ENCODE measurements around the gene HIVEP3.
"Not testable (repeated sequence)": the region's sequence is repeated elsewhere in the genome, so short reads cannot be mapped to it uniquely, and the experiment has no call there.

Gene HIVEP3

DNA sequence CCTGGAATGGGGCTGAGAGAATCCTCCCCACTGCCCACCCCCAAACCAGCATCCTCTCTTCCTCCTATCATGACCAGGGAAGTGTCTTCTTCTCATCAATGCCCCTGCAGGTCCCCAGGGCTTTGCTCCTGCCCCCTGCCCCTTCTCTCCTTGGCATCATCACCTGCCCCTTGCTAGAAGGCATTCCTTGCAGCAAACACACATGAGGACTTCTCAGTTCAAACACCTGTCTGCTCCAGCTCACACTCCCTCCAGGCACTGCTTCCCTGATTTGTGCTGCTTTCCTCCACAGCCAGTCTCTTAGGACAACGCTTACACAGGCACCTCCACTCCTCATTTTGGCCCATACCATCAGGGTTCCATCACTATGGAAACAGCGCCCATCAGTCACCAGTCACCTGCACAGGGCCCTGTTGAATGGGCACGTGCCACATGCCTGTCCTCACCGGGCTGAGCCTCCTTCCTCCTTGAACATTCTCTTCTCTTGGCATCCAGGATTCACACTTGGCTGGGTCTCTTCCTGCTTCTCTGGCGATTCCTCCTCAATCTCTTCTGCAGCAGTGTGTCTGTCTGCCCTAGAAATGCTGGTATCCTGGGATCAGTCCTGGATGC lies 352.3 kb downstream of the HIVEP3 start:
- Histone ChIP-seq H3K36me3 (ENCODE audit: control insufficient read depth, insufficient read depth, low read length) (no peaks in the 10 kb centered on the region), H3K27me3 (ENCODE audit: control insufficient read depth, insufficient read depth, low read length) (no peaks in the 10 kb centered on the region), H3K4me3 (ENCODE audit: low read length) (no peak overlapping the region), H3K9me3 (ENCODE audit: control insufficient read depth, insufficient read depth, low read length) (no peaks in the 10 kb centered on the region), H3K27ac (ENCODE audit: low read length) (no peak overlapping the region), H3K4me1 (ENCODE audit: control insufficient read depth, insufficient read depth, low read length) (no peaks in the 10 kb centered on the region)
- DNase-seq (ENCODE audit: low read depth, low spot score): no peak
- no CpG with 5 or more reads among the region's 5 CpGs for WGBS (ENCODE audit: insufficient coverage, insufficient read length)

DNA sequence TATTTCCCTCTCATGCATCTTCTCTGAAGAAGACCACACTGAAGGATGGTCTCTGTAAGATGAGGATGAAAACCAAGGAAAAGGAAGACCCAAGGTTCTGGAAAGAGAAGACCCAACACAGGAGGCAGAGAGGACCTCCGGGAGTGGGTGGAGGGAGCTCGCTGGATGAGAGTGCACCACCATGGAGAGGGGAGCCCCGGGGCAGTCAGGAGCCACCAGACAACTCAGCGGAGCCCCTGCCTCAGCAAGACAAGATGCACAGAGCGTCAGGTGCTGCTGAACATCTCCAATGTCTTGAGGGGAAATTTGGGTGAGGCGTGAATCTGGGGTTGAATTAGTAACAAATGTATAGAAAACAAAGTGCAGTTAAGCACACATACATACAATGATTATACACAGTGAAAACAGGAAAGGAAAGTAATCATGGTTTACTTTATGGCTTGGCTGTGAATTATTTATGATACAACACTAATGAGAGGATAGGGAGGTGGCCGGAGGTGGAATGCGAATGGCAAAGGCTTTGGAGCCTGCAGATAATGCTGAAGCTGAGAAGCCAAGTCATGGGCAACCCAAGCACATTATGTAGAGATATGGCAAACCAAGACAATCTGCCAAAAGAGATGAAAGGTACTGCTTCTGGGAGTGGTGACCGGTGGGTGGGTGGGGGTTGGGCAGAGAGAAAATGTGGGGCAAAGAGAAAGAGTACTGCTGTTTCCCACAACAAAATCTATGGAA lies 353.8 kb downstream of the HIVEP3 start:
- no peaks in the 10 kb centered on the region for H3K4me1 ChIP-seq (ENCODE audit: control insufficient read depth, insufficient read depth, low read length)
- no peaks in the 10 kb centered on the region for H3K9me3 ChIP-seq (ENCODE audit: control insufficient read depth, insufficient read depth, low read length)
- no peaks in the 10 kb centered on the region for H3K36me3 ChIP-seq (ENCODE audit: control insufficient read depth, insufficient read depth, low read length)
- no CpG with 5 or more reads among the region's 9 CpGs for WGBS (ENCODE audit: insufficient coverage, insufficient read length)
- no peaks in the 10 kb centered on the region for H3K27me3 ChIP-seq (ENCODE audit: control insufficient read depth, insufficient read depth, low read length)
- no peak for DNase-seq (ENCODE audit: low read depth, low spot score)
- no peak overlapping the region for H3K4me3 ChIP-seq (ENCODE audit: low read length)
- H3K27ac ChIP-seq (ENCODE audit: low read length): no peak overlapping the region

DNA sequence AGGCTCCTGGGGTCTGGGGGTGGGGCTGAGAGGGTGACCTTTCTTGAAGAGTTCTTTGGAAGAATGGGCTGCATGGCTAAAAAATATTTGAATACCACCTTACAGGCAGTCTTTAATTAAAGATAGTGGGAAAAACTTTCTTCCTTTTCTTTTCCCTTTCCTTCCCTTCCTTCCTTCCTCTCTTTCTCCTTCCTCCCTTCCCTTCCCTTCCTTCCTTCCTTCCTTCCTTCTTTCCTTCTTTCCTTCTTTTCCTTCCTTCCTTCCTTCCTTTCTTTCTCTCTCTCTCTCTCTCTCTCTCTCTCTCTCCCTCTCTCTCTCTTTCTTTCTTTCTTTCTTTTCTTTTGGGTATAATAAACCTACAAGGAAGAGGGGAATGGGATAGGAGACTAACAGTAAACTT lies 356.4 kb downstream of the HIVEP3 start:
- H3K36me3 ChIP-seq (ENCODE audit: control insufficient read depth, insufficient read depth, low read length): no peaks in the 10 kb centered on the region
- no peak for DNase-seq (ENCODE audit: low read depth, low spot score)
- no peaks in the 10 kb centered on the region for H3K4me1 ChIP-seq (ENCODE audit: control insufficient read depth, insufficient read depth, low read length)
- no peaks in the 10 kb centered on the region for H3K9me3 ChIP-seq (ENCODE audit: control insufficient read depth, insufficient read depth, low read length)
- H3K27ac ChIP-seq (ENCODE audit: low read length): no peak overlapping the region
- H3K27me3 ChIP-seq (ENCODE audit: control insufficient read depth, insufficient read depth, low read length): no peaks in the 10 kb centered on the region
- H3K4me3 ChIP-seq (ENCODE audit: low read length): no peak overlapping the region

DNA sequence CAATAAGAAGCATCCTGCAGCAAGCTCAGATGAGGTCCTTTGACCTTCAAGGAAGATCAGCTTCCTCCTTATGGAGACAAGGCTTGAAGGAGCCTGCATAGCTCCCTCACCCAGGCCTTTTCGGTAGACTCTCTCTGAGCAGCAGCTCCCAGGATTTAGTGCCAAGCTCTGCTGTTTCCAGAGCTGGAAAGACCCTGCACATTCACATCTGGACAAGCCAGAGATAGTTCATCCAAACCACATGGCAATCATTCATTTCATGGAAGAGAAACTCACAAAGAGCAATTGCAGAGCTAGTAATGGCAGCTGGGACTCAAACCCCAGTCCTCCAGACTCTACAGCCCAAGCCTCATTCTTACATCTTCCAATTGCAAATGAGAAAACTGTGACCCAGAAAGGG lies 357.8 kb downstream of the HIVEP3 start:
- no peak overlapping the region for H3K4me3 ChIP-seq (ENCODE audit: low read length)
- no peaks in the 10 kb centered on the region for H3K27me3 ChIP-seq (ENCODE audit: control insufficient read depth, insufficient read depth, low read length)
- H3K4me1 ChIP-seq (ENCODE audit: control insufficient read depth, insufficient read depth, low read length): no peaks in the 10 kb centered on the region
- WGBS (ENCODE audit: insufficient coverage, insufficient read length): no CpG with 5 or more reads among the region's 1 CpG
- no peaks in the 10 kb centered on the region for H3K36me3 ChIP-seq (ENCODE audit: control insufficient read depth, insufficient read depth, low read length)
- no peak for DNase-seq (ENCODE audit: low read depth, low spot score)
- H3K9me3 ChIP-seq (ENCODE audit: control insufficient read depth, insufficient read depth, low read length): no peaks in the 10 kb centered on the region
- H3K27ac ChIP-seq (ENCODE audit: low read length): no peak overlapping the region

DNA sequence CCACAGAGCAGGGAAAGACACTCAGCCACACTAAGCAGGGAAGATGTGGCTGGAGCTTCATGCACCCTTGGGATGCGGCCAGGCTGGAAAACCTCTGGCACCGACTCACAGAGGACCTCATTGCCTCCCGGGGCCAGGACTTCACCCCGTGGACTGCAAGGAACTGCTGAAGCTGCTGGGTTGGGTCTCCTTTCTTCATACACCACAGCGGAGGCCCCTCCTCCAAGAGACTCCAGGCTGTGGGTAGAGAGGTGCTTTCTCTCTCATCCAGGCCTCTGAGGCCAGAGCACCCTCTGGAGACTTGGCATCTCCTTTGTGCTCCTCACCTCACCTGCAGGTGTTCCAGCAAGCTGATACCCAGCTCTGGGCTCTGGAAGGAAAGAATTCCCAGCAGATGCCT lies 358.2 kb downstream of the HIVEP3 start:
- H3K4me1 ChIP-seq (ENCODE audit: control insufficient read depth, insufficient read depth, low read length): no peaks in the 10 kb centered on the region
- WGBS (ENCODE audit: insufficient coverage, insufficient read length): no CpG with 5 or more reads among the region's 5 CpGs
- no peaks in the 10 kb centered on the region for H3K27me3 ChIP-seq (ENCODE audit: control insufficient read depth, insufficient read depth, low read length)
- no peak overlapping the region for H3K27ac ChIP-seq (ENCODE audit: low read length)
- no peak for DNase-seq (ENCODE audit: low read depth, low spot score)
- no peaks in the 10 kb centered on the region for H3K9me3 ChIP-seq (ENCODE audit: control insufficient read depth, insufficient read depth, low read length)
- H3K36me3 ChIP-seq (ENCODE audit: control insufficient read depth, insufficient read depth, low read length): no peaks in the 10 kb centered on the region
- no peak overlapping the region for H3K4me3 ChIP-seq (ENCODE audit: low read length)

DNA sequence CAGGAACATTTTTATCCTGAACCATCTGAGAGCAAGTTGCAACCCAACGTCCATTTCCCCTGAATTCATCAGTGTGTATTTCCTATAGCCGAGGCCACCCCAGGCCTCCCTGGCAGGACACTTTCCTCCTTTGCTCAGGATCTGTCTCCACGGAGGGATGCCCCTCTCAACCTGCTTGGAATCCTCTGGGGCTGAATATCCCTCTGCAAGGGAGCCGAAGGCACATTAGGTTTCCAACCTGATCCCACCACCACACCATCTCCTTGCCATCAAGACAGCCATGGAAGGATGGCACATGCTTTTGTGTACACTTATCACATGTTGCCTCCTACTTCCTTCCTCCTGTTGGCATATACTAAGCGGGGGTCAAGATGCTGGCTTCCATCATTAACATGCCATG lies 359.4 kb downstream of the HIVEP3 start:
- WGBS (ENCODE audit: insufficient coverage, insufficient read length): no CpG with 5 or more reads among the region's 5 CpGs
- no peak overlapping the region for H3K4me3 ChIP-seq (ENCODE audit: low read length)

DNA sequence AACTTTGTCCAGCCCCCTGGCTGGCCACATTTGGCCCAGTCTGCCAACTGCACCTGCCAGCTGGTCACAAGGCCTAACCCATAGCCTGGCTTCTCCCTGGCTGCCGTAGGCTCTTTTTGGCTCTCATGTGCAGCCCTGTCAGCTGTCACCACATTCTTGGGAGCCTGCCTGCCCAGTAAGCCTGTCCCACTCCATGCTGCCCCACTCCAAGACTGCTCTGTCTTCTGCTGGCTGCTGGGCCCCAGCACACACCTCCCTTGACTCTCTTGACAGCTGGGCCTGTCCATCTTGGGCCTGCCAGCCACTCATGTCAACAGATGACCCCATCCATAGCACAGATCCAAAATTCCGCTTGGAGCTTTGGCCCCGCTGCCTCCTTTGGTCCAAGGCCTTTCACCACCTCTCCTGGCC lies 360.0 kb downstream of the HIVEP3 start:
- no peaks in the 10 kb centered on the region for H3K9me3 ChIP-seq (ENCODE audit: control insufficient read depth, insufficient read depth, low read length)
- no peaks in the 10 kb centered on the region for H3K27me3 ChIP-seq (ENCODE audit: control insufficient read depth, insufficient read depth, low read length)
- WGBS (ENCODE audit: insufficient coverage, insufficient read length): no CpG with 5 or more reads among the region's 3 CpGs
- no peaks in the 10 kb centered on the region for H3K4me1 ChIP-seq (ENCODE audit: control insufficient read depth, insufficient read depth, low read length)
- no peak overlapping the region for H3K27ac ChIP-seq (ENCODE audit: low read length)
- DNase-seq (ENCODE audit: low read depth, low spot score): no peak
- no peak overlapping the region for H3K4me3 ChIP-seq (ENCODE audit: low read length)
- no peaks in the 10 kb centered on the region for H3K36me3 ChIP-seq (ENCODE audit: control insufficient read depth, insufficient read depth, low read length)

More for the DNA sequence above, 359.4 kb downstream of the HIVEP3 start:
- no peaks in the 10 kb centered on the region for H3K9me3 ChIP-seq (ENCODE audit: control insufficient read depth, insufficient read depth, low read length)
- H3K27ac ChIP-seq (ENCODE audit: low read length): no peak overlapping the region
- H3K36me3 ChIP-seq (ENCODE audit: control insufficient read depth, insufficient read depth, low read length): no peaks in the 10 kb centered on the region
- no peaks in the 10 kb centered on the region for H3K4me1 ChIP-seq (ENCODE audit: control insufficient read depth, insufficient read depth, low read length)
- no peak for DNase-seq (ENCODE audit: low read depth, low spot score)
- H3K27me3 ChIP-seq (ENCODE audit: control insufficient read depth, insufficient read depth, low read length): no peaks in the 10 kb centered on the region

DNA sequence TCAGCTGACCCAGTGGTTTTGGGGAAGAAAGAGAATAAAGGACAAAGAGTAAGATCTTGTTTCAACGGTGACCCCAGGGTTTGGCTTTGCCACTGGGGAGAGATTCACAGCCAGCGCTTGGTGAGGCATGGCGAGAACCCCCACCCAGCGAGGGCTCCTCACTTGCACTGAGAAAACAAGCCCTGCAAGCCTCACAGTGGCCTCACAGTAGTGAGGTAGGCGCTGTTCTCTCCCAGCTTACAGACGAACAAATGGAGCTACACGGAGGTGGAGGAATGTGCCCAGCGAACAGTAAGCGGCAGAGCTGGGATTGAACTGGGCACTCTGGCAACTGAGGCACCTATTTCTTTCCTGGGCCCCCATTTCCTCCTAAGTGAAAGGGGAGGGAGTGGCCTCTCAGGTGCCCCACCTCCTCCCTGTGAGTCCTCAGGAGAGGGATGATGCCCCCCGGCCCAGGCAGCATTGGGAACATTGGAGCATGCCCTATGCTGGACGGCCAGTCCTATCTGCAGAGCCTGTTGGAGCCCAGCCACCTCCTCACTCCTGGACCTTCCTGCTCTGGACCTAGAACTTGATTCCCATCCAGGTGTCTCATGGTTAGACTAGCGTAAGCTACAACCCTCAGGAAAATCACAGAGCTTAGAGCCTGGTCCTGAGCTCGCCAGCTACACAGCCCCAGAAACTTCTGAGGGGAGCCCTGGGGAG lies 360.8 kb downstream of the HIVEP3 start:
- H3K27me3 ChIP-seq (ENCODE audit: control insufficient read depth, insufficient read depth, low read length): no peaks in the 10 kb centered on the region
- WGBS (ENCODE audit: insufficient coverage, insufficient read length): no CpG with 5 or more reads among the region's 13 CpGs
- no peak overlapping the region for H3K27ac ChIP-seq (ENCODE audit: low read length)
- no peak for DNase-seq (ENCODE audit: low read depth, low spot score)
- no peaks in the 10 kb centered on the region for H3K36me3 ChIP-seq (ENCODE audit: control insufficient read depth, insufficient read depth, low read length)
- no peak overlapping the region for H3K4me3 ChIP-seq (ENCODE audit: low read length)
- H3K9me3 ChIP-seq (ENCODE audit: control insufficient read depth, insufficient read depth, low read length): no peaks in the 10 kb centered on the region
- H3K4me1 ChIP-seq (ENCODE audit: control insufficient read depth, insufficient read depth, low read length): no peaks in the 10 kb centered on the region

DNA sequence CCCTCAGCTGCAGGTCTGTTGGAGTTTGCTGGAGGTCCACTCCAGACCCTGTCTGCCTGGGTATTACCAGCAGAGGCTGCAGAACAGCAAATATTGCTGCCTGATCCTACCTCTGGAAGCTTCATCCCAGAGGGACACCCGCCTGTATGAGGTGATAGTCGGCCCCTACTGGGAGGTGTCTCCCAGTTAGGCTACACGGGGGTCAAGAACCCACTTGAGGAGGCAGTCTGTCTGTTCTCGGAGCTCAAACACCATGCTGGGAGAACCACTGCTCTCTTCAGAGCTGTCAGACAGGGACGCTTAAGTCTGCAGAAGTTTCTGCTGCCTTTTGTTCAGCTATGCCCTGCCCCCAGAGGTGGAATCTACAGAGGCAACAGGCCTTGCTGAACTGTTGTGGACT lies 364.0 kb downstream of the HIVEP3 start:
- WGBS (ENCODE audit: insufficient coverage, insufficient read length): no CpG with 5 or more reads among the region's 5 CpGs
- not testable (repeated sequence) for DNase-seq (ENCODE audit: low read depth, low spot score)

DNA sequence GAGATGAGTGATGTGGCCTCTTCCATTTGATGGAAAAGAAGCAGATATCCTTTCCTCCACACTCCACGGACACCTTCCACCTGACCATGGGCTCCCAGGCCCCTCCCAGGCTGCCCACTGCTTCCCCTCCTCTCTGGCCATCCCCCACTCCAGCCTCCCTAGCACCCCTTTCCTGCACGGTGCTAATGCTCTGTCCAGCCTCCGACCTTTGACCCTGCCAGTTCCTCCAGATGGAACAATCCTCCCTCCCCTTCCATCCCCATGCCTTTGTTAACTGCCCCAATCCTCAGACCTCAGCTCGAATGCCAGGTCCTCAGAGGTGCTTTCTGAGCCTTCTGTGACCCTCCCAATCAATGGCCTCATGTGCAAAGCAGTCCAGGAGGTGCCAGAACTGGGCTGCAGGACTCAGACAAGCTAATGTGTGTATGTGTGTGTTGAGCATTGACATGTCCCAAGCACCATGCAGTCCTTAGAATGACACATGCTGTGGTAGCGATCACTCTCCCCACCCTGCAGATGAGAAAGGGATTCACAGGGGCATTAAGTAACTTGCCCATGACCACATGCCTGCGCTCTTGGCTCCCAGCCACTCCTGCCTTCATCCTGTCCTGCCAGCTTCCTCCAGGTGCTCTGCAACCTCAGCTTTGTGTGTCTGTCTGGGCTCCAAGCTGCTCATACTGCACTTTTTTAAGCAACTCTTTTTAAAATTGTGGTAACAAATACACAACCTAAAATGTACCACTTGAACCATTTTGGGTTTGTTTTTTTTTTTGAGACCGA lies 370.8 kb downstream of the HIVEP3 start:
- H3K4me3 ChIP-seq (ENCODE audit: low read length): no peak overlapping the region
- H3K27ac ChIP-seq (ENCODE audit: low read length): no peak overlapping the region
- no peaks in the 10 kb centered on the region for H3K9me3 ChIP-seq (ENCODE audit: control insufficient read depth, insufficient read depth, low read length)
- WGBS (ENCODE audit: insufficient coverage, insufficient read length): no CpG with 5 or more reads among the region's 7 CpGs
- no peak for DNase-seq (ENCODE audit: low read depth, low spot score)
- H3K4me1 ChIP-seq (ENCODE audit: control insufficient read depth, insufficient read depth, low read length): no peaks in the 10 kb centered on the region
- H3K27me3 ChIP-seq (ENCODE audit: control insufficient read depth, insufficient read depth, low read length): no peaks in the 10 kb centered on the region
- H3K36me3 ChIP-seq (ENCODE audit: control insufficient read depth, insufficient read depth, low read length): no peaks in the 10 kb centered on the region

More for the DNA sequence above, 364.0 kb downstream of the HIVEP3 start:
- H3K27me3 ChIP-seq (ENCODE audit: control insufficient read depth, insufficient read depth, low read length); H3K4me1 ChIP-seq (ENCODE audit: control insufficient read depth, insufficient read depth, low read length); H3K36me3 ChIP-seq (ENCODE audit: control insufficient read depth, insufficient read depth, low read length); H3K27ac ChIP-seq (ENCODE audit: low read length); H3K9me3 ChIP-seq (ENCODE audit: control insufficient read depth, insufficient read depth, low read length); H3K4me3 ChIP-seq (ENCODE audit: low read length): not testable (repeated sequence)

Data from iPS DF 6.9 (cell line).